Measurements from ENCODE around the gene AATF.
A peak's percentile ranks its signal among the peaks of the same experiment; 100 is the strongest.

The AATF gene

DNA sequence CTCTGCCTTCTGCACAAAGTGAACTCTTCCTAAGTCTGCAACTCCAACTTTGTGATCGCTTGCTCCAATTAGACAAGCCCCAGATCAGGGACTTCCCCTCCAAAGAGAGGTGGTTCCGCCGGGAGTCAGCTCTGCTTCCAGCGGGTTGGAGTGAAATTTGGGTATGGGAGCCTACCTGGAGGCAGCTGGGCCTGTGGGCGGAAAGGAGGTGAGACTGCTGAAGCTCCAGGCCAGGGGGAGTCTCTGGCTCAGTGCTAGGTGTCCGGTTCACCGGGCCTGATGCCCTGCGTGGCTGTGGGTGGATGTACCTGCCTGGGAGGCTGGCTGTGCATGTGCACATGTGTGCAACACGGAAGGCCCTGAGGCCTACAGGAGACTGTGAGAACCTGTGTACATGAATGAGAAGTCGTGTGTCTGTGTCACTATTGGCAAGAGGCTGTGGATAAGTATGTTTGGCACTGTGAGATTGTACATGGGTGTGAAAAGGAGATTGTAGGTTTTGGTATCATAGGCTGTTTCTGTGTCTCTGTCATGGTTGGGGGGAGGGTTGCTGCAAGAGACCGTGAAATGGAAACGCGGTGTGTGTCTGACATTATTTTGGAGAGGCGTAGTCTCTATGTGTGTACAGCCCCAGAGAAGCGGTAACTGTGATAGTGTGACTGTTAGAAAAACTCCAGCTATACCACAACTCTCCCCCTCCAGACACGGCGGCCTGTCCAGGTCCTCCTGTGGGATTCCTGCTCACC is 7.3 kb upstream of the AATF start:
- no peak for DNase-seq (ENCODE audit: low spot score)

DNA sequence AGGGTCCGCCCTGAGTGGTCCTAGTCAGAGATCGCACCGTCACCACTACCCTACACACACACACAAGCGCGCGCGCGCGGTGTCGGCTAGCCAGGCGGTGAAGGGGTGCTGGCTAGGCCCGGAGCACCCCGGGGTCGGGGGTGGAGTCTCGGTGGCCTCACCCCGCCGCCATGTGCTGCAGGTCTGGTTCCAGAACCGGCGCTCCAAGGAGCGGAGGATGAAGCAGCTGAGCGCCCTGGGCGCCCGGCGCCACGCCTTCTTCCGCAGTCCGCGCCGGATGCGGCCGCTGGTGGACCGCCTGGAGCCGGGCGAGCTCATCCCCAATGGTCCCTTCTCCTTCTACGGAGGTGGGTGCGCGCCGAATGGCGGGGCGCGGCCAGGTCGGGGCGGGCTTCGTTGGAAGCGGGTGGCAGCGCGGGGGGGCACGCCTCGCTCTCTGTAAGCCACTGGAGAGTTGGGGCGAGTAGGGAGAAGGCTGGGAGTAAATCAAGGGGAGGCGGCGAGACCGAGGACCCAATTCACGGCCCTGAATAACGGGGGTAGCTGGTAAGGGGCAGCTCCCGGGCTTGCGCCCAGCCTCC is 6.6 kb upstream of the AATF start:
- DNase-seq (ENCODE audit: low spot score) = peak; percentile 4

DNA sequence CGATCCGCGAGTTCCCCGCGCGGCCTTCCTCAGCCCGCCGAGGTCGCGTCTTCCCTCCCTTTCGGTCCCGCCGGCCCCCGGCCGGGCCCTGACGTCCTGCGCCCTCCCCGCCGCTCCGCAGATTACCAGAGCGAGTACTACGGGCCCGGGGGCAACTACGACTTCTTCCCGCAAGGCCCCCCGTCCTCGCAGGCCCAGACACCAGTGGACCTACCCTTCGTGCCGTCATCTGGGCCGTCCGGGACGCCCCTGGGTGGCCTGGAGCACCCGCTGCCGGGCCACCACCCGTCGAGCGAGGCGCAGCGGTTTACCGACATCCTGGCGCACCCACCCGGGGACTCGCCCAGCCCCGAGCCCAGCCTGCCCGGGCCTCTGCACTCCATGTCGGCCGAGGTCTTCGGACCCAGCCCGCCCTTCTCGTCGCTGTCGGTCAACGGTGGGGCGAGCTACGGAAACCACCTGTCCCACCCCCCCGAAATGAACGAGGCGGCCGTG is 6.1 kb upstream of the AATF start:
- DNase-seq (ENCODE audit: low spot score) = peak; percentile 2

DNA sequence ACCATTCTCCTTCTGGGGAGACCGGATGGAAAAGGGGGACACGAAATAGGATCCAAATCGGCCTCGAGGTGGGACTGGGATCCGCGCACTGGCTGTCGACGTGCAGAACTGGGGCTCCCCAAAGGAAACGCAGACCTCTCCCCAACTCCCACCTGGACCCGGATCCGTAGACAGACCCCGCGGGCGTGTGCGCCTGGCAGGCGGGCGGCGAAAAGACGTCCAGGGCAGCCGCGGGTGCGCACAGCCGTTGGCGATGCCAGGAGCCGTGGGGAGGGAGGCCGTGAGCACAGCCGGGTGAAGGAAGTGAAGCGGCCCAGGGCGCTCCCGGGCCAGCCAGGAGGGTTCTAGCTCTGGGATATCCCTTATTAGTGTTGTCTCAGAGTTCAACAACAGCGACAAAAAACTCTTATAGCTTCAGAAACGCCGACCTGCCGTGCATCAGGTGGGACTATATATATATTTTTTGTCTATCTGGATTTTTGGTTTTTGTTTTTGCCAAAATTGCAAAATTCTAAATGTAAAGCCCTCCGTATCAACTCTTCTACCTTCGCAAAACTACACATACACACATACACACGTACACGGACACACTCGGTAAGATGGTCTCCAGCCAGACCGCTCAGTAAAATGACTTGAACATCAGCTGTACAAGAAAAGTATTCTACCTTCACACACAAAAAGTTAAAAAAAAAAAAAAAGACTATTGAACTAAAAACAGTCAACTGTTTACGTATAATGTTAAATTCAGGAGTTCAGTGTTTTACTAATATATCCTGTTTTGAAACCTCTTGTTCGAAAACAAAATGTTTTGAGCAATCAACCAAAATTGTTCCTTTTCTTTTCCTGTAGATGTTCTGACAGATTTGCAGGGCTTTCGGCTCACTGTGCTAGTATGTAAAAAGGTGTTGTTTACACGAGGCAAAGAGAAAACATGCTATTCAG is 5.2 kb upstream of the AATF start:
- DNase-seq (ENCODE audit: low spot score) = peak; percentile 1

DNA sequence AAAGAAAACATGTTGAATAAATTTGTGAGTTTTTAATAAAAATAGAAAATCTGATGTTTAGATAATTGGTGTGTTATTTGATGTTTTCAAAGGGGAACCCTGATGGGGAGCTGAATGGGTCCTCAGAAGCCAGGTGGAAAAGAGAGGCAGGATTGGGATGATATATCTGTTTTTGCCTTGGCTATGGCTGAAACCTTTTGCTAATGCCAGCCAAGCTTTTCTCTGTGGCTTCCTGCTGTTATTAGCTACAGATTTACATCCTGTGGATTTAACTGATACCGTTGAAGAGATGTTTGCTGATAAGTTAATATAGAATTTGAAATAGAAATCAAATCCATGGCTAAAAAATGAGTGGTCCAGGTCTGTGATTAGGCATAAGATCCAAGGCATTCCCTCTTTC is 4.2 kb upstream of the AATF start:
- DNase-seq (ENCODE audit: low spot score) = peak; percentile 0

DNA sequence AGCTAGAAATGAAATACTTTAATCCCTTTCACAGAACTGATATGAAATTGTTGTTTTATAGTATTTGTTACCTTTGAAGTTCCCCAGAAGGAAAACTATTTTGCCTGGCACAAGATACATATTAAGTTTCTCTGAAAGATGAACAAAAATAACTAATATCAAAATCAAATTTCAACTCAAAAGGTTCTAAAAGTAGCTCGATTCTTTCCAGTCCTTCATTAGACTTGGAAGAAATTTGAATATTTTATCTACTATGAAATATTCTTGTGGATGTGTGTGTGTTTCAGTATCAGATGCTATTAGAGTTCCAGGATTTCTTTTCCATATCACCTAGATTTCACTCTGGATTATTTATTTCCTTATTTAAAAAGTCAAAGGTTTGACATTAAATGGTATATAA is 3.6 kb upstream of the AATF start:
- DNase-seq (ENCODE audit: low spot score) = no peak

DNA sequence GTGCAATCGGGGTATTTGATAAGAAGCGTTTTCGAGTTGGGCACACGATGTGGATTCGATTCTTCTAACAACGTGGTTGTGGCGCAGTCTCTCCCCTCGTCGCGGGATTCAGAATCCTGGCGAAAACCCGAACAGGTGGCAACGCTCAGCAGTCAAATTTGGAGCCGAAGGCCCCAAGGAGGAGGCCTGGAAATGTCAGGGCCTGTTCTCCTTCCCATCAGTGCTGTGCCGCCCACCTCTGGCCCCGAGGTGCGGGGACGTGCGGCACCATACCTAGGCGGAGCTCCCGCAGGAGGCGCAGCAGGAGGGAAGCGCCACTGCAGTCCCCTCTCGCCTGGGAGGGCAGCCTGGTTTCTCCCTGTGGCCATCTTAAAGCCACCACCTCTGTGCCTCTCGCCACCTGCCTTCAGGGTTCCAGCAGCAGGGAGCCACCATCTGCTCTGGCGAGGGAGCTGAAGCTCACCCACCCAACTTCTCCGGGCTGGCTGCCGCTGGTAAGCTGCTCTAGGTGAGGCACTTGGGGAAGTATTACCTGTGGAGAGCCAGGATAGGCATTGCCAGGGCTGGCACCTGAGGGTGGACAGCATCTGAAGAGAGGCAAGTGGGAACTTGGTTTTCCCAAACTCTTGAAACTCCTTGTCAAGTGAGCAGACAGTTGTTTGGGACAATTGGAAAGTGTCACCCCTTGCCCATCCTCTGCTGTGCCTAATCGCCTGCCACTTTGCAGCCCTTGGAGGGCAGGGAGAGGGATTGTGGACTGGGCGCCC is 2.6 kb upstream of the AATF start:
- no peak for DNase-seq (ENCODE audit: low spot score)

DNA sequence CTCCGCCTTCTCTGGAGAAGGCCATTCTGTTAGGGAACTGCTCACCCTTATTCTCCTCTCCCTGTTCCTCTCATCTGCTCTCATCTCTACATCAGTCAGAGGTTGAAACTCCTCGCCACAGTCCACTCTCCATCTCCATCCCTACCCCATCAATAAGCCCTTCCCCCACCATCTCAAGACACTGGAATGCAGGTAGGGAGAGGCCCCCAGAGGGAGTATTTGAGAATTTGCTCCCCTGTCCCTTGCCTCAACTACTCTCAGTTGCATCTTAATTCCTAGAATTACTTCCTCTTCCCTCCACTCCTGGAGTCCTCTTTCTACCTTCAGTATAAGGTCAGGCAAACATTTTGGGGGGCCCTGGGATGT is 2.0 kb upstream of the AATF start:
- DNase-seq (ENCODE audit: low spot score) = no peak

DNA sequence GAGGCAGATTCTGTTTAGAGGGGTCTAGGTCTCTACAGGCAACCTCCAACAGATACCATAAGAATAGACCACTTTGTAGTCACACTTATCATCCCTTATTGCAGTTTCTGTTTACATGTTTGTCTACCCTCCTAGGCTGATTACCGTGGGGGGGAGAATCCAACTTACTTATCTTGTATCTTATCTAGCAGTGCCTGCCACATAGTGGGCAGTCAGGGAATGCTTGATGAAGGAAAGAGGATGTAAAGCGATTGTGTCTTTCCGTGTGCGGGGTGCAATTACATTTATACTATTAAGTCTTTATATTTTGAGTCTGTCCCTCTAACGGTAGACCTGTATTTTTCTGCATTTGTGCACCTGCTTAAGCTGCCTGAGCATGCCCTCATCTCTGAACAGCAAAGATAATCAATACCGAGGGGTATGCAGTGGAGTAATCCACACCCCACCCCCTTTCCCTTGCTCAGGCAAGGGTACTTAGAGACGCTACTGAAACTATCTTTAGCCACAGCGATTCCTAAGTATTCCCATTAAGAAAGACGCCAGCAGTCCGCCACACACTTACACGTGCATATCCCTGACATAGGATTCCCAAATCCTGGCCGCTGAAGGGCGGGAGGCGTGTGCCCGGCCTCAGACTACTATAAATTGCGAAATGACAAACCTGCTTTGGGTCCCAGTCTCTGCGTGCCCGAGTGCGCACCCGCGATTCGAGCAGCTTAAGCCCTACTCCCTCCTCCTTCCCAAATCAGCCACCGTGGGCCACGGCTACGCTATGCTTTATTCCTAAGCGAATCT is 635 bp upstream of the AATF start:
- DNase-seq (ENCODE audit: low spot score) = no peak

DNA sequence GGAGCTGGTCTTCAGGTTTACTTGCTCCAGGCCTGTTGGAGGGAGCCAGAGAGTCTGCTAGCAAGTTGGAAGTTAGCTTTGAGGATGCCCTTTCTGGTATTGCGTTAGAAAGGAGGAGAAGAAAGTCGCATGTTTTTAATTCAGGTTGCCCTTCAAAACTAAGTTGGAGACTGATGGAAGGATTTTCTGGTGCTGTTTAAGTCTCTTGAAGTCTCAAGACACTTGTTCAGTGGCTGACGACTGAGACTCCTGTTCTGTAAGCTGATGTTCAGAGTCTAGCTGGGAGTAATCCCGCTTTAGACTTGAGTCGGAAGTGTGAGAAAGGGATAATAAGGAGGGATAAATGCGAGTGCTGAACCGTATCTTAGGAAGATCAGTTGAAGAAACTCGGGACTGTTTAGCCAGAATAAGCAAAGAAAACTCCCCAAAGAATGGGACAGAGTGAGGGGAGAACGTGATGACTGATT is 740 bp downstream of the AATF start:
- no peak for DNase-seq (ENCODE audit: low spot score)

DNA sequence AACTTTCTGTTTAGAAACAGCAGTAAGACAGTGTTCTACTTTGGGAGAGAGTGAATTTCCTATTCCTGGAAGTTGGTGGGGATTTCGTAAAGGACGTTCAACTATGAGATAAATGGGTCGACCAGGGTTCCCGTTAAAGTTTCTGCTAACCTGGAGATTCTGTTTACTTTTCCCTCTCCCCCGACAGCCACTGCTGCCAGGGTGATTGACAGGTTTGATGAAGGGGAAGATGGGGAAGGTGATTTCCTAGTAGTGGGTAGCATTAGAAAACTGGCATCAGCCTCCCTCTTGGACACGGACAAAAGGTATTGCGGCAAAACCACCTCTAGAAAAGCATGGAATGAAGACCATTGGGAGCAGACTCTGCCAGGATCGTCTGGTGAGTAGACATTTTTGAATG is 1.3 kb downstream of the AATF start:
- DNase-seq (ENCODE audit: low spot score) = no peak

DNA sequence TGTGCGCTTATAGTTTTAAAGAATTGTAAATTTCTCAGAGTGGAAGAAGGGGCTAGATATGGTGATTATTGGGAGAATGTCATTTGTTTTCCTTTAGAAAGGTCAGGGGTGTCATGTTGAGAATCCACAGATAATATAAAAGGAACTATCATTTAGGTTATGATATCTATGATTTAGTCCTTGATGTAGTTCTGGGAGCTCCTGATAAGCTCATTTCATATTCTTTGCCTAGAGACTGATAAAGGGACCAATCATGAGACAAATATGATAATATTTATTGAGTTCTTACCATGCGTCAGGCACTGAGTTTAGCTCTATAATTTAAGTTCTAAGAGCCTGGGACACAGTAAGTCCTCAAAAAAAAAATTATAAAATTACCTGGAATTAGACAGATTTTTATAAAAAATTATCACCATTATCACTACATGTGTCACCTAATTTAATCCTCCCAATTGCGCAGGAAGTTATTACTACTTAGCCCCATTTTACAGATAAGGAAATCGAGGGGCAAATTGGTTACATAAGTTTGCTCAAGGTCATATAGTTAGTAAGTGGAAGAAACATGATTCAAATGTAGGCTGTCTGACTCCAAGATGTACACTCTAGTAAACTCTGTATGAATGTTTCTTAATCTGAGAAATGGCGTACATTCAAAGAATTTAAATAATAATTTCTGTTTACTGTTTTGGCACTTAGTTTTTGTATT is 2.5 kb downstream of the AATF start:
- no peak for DNase-seq (ENCODE audit: low spot score)

DNA sequence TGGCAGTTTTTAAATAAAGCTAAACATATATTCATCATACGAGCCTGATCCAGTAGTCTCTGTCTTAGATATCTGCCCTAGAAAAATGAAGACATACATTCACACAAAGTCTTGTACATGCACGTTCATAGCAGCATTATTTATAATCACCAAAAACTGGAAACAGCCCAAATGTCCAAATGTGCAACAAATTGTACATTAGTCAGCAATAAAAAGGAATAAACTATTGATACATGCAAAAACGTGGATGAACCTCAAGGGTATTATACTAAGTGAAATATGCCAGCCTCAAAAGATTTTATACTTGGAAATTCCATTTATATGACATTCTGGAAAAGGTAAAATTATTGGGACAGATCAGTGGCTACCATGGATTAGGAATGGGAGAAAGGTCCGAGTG is 22.8 kb downstream of the AATF start:
- DNase-seq (ENCODE audit: low spot score) = no peak

DNA sequence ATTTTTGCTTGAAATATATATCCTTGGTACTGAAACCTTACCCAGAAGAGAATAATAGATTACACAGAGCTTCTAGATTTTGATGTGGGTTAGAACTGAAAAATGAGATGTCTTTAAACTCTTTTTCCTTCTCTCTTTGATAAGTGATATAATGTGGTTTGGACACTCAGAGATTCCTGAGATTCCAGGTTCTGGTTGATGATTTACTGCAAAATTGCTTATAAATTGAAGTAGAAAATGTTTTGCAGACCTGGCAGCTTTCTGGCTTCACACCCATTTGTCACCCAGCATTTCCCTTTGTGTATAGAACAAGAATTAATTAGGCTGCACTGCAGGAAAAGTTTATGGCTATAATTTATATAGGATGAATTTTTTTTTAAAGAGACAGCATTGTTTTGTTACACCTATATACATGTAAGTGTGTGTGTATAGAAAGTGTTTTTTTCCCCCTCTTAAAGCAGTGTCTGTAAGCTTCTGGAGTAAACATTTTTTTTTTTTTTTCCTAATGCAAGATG is 23.5 kb downstream of the AATF start:
- no peak for DNase-seq (ENCODE audit: low spot score)

DNA sequence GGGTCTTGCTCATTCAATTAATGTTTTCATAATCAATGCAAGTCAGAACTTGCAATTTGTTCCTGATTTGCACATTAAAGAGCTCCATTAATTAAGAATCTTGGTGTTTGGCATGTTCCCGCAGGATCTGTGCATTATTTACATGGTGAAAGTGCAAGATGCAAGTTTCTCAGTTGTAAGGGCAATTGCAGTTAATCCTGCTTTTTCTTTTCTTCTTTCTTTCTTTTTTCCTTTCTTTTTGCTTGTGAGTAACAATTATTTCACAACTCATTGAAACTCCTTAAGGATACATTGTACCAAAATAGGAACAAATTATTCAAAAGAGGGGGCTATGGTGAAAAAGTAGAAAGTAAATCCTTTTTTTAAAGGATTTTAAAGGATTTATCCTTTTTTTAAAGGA is 24.2 kb downstream of the AATF start:
- no peak for DNase-seq (ENCODE audit: low spot score)

DNA sequence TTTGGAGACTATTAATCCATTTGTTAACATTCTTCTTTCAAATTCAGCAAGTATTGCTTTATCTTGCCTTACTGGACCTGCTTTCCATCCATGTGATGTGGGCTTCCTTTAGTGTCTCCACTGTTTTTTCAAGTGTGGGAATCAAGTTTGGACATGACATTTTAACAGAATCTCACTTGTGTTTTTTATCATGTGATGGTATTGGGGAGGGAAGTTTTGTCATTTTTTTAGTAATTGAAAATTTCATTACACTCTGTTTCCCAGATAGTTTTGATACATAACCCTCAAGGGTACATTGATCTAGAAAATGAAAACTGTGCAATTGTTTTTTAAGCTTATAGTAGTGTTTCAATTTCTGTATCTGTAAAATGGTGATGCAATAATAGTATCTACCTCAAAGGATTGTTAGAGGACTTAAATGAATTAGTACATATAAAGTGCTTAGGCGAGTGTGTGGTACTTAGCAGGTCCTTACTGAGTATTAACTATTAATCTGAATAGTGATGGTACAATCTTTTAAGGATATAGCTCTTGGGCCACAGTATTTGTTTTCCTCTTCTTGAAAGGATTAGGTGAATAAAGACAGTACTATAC is 27.3 kb downstream of the AATF start:
- DNase-seq (ENCODE audit: low spot score) = no peak

DNA sequence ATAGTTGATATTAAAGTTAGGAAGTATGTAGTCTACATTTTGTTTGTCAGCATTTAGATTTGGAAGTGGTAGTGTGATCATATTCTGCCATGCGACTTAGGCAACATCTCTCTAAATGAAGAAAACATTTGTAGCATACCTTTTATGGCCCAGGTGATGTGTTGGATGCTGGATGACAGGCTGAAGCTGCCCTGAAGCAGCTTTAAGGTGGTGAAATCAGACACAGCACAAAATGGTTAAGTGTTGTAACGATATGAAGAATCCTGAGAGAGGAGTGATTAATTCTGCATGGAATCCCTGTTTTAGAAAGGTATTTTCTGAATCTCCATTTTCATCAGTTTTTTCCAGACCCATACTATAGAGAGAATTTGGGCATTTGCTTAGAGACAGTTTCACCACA is 28.3 kb downstream of the AATF start:
- no peak for DNase-seq (ENCODE audit: low spot score)

DNA sequence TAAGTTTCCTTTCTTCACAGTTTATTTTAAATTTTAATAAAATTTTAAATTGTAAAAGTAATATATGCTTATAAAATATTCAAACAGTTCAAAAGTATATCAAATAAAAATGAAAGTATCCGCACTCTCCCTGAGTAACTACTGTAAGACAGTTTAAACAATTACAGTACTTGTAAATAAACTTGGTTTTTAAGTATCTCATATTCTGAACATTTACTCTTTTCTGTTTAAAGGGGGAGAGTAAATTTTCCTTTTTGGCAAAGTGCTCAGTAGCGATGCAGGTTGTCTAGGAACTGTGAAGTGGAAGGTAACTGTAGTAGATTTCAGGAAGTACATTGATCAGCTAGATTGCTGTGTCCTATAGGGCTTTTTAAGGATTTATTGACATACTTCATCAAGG is 28.8 kb downstream of the AATF start:
- no peak for DNase-seq (ENCODE audit: low spot score)

DNA sequence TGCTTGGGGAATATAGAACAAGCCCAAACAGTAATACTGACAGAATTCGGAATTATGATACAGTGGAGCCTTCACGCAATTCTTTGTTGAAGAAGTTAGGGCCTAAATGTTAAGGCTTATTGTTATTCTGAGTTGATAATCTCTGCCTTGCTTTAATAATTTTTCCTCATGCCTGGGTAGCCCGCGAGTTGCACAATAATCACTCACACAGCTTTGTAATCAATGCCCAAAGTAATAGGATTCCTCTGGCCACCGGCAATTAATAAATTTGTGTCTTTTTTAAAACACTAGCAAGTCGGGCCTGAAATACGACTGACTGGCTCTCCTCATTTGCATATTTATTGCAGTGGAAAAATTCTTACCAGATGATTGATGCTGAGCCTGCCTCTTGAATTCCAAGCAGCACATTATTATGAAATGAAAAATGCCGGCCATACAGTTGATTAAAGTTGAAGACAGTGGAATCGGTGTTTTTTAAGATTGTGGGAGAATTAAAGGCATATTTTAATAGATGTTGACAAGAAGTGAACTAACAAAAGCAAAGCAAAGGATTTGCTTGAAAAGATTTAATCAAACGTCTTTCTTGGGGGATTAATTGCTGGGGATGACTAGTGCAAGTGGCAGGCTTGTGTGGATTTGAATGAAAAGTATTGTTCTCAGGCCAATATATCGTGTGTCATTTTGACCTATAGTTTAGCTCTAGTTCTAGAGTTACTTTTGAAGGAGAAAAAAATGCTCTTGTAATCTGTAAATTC is 30.2 kb downstream of the AATF start:
- DNase-seq (ENCODE audit: low spot score) = peak; percentile 40

All from AG08395 (cell line).